SH-SY5Y (cell line): ENCODE measurements around the gene AOAH.

ENCODE experiments used
- GATA2 ChIP-seq: IDR thresholded peaks from 2 replicates; pipeline ENCODE4 v1.6.1; 2011; ENCODE audit warnings: mild to moderate bottlenecking, low read depth, low read length
- GATA3 ChIP-seq: IDR thresholded peaks from 2 replicates; pipeline ENCODE4 v1.6.1; 2011; ENCODE audit warnings: low read depth, mild to moderate bottlenecking, low read length, moderate library complexity

The AOAH gene

GRCh38 chr7:36526863-36527548, 197.3 kb downstream of the AOAH start:
- no peak for TF ChIP-seq GATA2
- TF ChIP-seq GATA3 = no peak

- TF ChIP-seq GATA3 = no peak
- TF ChIP-seq GATA2 = no peak
Measured at GRCh38 chr7:36523371-36524101, 200.8 kb downstream of the AOAH start.

- no peak for TF ChIP-seq GATA3
- TF ChIP-seq GATA2 = no peak
Measured at GRCh38 chr7:36522453-36523007, 201.8 kb downstream of the AOAH start.

GRCh38 chr7:36521911-36522310, 202.4 kb downstream of the AOAH start:
- TF ChIP-seq GATA2 = no peak
- no peak for TF ChIP-seq GATA3

- no peak for TF ChIP-seq GATA3
- TF ChIP-seq GATA2 = no peak
Measured at GRCh38 chr7:36521133-36521532, 203.2 kb downstream of the AOAH start.

GRCh38 chr7:36515847-36516246, 208.4 kb downstream of the AOAH start:
- TF ChIP-seq GATA3 (no peak), GATA2 (no peak)

- TF ChIP-seq GATA3 = no peak
- TF ChIP-seq GATA2 = no peak
Measured at GRCh38 chr7:36514289-36515243, 209.7 kb downstream of the AOAH start.

GRCh38 chr7:36513393-36513792, 210.9 kb downstream of the AOAH start:
- no peak for TF ChIP-seq GATA3
- no peak for TF ChIP-seq GATA2

GRCh38 chr7:36512616-36513015, 211.7 kb downstream of the AOAH start:
- TF ChIP-seq GATA3 (no peak), GATA2 (no peak)

- TF ChIP-seq GATA2 (no peak), GATA3 (no peak)
Measured at GRCh38 chr7:36509962-36510361, 214.3 kb downstream of the AOAH start.

GRCh38 chr7:36507475-36508440, 216.5 kb downstream of the AOAH start:
- no peak for TF ChIP-seq GATA3
- peak; percentile 92 for TF ChIP-seq GATA2

GRCh38 chr7:36506820-36507219, 217.5 kb downstream of the AOAH start:
- TF ChIP-seq GATA3 = no peak
- no peak for TF ChIP-seq GATA2

- TF ChIP-seq GATA2 = no peak
- TF ChIP-seq GATA3 = no peak
Measured at GRCh38 chr7:36506130-36506798, 218.0 kb downstream of the AOAH start.
